AML-193 (cell line): ENCODE data around the gene TRABD2B.
"Not testable (repeated sequence)": the region's sequence is repeated elsewhere in the genome, so short reads cannot be mapped to it uniquely, and the experiment has no call there.

Source experiments
- DNase-seq, 2 experiments: peaks; one replicate each; lab custom pipeline; 2025; lab: John Stamatoyannopoulos, UW

TRABD2B gene

DNA sequence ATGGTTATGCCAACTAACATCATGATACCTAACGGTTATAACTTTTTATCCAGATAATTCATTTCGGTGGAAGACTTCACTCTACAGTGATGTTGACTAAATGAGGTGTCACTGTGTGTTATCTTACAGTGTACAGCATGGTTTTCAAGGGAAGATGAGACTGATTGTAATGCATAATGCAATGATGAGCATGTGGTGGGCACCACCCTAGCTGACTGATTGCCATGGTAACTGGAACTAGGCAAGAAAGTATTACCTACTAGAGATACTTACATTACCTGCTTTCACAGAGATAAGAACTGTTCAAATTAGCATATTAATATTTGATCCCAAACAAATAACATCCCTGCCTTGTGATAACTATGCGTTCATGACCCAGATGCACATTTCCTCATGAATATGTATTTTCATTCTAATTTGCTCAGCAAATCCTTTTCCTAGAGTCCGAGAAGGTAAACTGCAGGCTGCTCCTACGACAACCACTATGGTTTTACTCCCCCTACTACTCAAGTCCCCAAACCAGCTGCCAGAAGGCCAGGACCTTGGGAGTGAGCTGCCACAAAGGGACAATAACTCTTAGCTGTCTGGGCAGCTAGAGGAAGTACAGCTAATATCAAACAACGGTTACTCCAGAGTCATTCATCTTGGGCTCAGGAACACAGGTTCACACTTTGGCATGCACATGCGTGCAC lies 29.2 kb downstream of the TRABD2B start:
- no peak for DNase-seq

DNA sequence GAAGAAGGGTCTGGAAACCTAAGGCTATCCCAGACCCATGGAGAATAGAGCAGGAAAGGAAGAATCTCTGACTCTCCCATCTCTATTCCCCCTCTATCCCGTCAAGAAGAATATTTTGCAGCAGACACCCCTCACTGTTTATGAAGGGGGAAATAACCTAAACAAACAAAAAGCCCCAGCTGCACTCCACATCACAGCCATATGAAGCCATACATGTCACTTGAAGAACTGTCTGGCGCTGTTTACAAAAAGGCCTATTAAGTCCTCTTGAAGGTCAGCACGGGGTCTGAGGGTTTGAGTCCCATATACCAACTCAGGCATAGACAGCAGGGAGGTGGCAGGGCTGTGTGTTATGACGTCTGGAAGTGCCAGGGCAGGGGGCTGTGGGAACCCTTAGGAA lies 31.4 kb downstream of the TRABD2B start:
- no peak for DNase-seq

DNA sequence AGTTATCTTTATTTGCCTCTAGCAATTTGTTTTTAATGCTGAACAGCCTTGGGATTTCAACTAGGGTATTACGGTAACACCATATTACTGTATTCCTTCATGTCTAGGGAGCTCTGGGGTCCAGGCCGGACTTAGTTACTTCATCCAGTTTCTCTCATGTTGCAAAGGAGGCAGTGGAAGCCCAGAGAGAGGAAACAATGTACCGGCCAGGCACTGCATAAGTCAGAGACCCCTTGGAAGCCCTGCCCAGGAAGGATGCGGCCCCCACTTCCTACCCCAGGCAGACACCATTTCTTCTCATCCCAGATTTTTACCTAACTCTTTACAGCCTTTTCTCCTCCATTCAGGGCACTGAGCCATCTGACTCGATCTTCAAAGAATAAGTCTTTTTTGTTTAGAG lies 32.5 kb downstream of the TRABD2B start:
- DNase-seq: no peak

DNA sequence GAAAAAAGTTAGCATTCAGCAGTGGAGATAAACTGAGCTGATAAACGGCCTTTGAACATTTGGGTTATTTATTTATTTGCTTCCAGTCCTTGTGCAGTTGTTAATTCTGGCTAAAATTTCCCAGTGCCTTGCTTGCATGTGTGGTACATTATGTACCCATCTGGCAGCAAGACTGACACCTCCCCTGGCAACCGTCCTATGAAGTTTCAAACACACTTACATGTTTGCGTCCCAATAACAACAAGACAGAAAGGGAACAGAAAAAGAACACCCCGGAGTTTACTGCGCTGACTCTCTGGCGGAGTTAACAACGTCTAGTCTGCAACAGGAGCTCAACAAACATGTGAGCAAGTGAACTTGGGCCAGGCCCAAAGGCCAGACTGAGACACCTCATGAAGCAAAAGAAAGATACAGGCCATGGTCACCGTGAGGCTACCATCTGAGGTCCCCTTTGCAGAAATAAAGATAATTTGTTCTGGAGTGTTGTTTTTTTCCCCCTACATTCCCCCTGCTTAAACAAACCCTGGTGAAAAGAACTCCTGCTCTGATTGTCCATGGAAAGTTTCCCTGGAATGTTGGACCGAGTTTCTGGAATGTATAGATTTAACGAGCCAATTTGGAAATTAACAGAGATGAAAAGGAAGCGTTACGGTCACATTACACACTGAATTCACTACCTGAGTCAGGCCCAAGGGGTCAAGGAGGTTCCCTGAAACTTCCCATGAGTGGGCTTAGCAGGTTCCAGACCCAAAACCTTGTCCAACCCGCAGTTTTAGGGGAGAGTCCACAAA lies 33.4 kb downstream of the TRABD2B start:
- no peak for DNase-seq

DNA sequence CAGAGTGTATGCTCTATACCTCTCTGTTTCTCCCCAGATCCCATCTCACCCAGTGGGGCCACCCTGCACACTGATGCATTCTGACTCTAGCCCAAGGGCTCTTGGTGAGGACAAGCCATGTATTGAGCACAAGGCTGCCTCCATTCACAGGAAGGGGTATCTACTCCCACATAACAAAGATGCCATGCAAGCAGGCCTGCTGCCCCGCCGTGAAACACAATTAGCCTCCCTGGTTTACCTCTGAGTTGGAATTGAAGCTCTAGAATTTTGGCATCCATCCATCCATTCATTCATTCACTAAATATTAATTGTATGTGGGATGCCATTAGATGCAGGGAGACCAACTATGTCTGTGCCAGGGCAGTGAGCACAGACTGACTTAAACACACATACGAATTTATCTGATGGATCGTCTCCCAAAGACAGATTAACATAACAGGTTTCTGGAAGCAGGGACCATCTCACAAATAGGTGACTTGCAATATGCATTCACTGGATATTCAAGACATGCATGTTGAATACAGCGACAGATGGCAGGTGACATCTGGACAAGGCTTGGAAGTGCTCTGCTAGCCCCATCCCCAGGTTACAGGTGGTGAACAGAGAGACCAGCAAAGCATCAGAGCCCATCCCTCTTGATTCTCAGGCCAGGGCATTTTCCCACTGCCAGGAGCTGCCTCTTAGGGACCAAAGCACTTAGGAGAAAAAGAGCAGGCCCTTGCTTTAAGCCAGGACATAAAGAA lies 34.3 kb downstream of the TRABD2B start:
- DNase-seq: no peak

DNA sequence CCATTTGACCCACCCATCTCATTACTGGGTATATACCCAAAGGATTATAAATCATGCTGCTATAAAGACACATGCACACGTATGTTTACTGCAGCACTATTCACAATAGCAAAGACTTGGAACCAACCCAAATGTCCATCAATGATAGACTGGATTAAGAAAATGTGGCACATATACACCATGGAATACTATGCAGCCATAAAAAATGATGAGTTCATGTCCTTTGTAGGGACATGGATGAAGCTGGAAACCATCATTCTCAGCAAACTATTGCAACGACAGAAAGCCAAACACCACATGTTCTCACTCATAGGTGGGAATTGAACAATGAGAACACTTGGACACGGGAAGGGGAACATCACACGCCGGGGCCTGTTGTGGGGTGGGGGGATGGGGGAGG lies 35.4 kb downstream of the TRABD2B start:
- not testable (repeated sequence) for DNase-seq

DNA sequence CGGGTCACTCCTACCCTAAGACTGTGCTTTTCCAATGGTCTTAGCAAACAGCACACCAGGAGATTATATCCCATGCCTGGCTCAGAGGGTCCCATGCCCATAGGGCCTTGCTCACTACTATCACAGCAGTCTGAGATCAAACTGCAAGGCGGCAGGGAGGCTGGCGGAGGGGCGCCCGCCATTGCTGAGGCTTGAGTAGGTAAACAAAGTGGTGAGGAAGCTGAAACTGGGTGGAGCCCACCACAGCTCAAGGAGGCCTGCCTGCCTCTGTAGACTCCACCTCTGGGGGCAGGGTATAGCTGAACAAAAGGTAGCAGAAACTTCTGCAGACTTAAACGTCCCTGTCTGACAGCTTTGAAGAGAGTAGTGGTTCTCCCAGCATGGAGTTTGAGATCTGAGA lies 40.7 kb downstream of the TRABD2B start:
- not testable (repeated sequence) for DNase-seq

DNA sequence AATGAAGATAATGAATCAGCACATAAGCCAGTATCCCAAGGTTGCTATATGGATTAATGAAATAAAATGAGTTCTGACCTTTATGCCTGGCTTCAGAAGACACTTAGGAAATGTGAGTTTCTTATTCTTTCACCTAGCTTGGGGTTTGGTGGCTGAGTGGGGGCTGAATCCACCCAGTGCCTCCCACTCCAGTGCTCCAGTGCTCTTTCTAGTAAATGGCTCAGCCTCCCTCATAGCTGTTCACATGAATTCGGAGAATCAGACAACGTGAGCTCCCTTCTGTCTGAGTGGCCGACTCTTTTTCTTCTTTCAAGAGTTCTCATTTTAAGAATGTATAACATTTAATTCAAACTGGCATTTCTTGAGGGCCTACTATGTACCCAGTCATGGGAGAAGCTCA lies 43.5 kb downstream of the TRABD2B start:
- no peak for DNase-seq

DNA sequence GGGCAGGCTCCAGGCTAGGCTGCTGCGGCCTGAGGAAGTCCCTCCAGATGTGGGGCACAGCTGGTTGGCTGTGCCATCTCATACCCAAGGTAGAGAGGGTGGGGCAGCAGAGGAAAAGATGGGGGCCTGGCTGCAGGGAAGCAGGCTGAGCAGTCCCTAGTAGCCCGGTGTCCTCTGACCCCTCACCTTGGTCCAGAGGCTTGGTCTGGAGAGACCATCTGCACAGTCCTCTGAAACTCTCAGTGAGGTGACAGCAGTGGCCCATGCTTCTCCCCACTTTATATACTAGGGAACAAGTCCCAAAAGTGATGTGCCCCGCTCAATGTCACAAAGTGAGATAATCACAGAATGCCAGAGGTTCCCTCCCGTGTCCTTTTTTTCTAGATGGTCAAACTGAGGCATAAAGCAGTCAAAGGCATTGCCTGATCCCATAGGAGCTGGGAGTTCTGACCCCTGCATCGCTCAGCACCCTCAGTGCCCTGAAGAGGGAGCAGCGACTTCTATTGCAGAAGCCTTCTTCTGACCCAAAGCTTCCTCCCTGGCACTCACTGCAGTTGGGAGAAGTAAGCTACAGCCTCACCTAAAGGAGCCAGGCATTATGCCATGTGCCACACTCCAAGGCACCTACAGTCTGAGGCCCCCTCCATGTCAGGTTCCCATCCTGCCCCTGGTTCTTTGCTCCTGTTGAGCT lies 45.5 kb downstream of the TRABD2B start:
- no peak for DNase-seq

DNA sequence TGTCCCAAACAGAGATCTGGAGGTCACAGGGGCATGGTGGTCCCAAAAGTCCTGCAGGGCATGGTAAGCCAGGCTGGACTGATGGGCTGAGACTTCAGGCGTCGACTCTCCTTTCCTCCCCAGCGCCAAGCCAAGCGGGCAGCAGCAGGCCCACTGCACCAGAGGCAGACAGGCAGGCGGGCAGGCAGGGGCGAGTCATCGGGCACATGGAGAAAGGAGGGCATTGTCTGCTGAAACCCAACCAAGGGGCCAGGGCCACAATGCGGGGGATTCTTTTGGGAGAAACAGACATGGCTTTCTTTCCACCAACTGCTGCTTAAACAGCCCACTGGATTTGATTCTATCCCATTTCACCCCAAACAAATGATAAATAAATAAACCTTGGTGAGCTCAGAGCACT lies 46.2 kb downstream of the TRABD2B start:
- no peak for DNase-seq

DNA sequence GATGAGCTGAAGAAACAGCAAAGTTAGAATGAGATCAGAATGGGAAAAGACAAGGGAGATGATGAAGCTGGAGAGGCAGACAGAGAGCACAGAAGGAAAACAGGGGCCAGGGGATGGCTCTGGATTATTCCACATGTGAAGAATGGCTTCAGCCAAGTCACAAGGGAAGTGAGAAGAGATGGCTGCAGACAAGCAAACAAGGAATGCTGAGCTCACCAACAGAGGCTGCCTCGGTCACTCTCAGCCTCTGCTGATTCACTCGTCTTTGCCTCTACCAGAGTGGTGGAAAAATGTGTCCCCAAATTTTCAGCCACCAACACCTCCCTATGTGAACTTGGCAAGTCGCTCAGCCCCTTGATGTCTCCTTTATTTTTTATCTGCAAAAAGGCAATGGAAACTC lies 46.7 kb downstream of the TRABD2B start:
- DNase-seq: no peak

DNA sequence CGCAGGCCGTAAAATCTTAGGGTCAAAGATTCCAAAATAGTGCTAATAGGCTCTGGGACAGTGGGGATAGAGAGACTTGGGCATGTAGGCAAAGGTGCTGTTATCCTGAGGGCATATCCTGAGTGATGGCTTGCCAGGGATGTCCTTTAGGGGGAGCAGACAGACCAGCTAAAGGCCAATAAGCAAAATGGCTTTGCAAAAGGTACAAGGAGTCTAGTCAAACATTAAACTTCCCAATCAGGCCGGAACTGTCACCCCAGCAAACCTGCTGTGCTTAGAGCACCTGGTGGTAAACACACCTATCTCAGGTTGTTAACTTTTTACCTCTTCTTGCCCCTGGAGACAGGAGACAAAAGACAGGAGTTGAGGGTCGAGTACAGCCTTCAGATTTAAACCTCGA lies 49.1 kb downstream of the TRABD2B start:
- DNase-seq: no peak

DNA sequence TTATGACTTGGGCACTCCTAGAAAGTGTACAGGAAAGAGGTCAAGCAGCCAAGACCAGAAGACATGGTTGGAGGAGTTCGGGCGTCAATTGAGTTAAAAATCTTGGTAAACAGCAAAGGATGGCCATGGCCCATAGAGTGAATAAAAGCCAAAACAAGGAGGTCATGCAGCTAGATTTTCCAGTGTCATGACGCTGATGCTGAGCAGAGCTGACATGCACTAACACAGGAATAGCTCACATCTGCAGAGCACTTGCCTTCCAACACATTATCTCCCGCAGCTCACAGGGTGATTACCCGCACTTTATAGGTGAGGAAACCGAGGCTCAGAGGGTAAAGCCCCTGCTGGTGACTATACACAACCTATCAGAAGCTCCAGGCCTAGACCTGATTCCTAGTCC lies 49.7 kb downstream of the TRABD2B start:
- no peak for DNase-seq

DNA sequence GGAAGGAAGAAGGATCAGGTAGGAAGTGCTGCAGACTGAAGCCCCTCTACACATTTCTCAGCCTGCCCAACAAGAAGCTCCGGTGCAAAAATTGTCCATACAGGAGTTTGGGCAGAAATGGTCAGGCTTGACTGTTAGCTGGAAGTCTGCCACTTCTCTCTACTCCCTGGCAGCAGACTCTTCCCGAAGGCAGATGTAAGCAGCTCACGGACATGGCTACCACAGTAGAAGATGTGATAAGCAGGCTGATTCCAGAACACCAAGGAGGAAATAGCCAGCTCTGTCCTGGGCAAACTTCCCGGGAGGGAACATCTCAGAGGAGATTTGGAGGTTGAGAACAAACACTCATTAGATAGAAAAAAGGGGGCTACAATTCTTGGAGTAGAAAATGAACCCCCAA lies 52.6 kb downstream of the TRABD2B start:
- DNase-seq: no peak

DNA sequence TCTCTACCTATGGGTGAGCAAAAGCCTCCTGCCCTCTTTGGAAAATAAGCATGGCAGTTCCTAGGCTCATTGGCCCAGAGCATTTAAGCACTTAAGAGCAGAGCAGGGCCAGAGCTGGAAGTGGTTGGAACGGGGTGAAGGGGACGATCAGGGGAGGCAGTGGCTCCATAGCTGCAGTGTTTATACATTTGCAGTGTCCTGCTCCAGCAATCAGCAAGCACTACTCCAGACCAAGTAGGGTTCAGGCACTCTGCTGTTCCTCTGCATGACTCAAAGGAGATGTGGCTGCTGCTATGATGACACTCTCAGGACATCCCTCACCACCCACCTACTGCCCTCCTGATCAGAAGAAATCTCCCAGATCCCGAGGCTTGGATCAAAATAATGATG lies 55.0 kb downstream of the TRABD2B start:
- no peak for DNase-seq

DNA sequence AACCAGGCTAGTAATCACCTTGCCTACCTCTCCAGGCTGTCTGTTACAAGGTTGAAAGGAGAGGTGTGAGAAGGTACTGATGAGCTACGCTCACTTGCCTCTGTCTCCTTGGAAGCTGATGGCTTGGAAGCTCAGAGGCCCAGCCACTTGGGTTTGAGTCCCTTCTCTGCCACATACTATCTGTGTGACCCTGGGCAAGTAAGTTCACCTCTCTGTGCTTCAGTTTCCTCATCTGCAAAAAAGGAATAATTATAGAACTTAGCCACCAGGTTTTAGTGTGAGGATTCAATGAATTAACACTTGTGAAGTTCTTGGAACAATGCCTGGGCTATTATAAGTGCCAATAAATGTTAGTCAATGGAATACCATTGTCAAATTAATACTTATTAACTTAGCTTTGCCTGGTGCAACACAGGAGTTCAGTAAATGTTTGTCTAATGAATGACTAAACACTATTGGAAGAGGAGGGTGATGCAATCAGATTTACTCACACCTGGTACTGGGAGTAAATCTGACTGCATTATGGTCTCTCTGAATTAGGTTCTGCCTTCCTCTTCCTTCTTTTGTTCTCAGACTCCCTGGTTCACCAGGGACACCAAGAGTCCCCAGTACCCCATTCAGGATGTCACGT lies 55.5 kb downstream of the TRABD2B start:
- no peak for DNase-seq

DNA sequence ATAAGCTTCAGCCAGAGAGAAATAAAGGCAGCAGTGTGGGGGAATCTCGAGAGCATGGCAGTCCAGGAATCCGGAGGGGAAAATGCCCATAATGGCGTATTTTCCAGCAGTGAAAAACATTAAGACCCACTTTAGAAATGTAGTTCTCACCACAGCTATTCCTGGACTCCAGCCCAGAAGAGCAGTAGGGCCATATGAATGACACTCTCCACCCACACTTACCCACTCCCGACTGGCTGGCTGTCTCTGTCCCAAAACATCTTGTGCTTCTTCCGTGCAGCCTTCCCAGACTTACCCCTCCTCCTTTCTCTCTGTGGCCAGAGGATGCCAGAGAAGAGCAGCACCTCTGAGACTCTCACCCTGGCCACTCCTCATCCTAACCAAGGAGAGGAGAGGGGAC lies 56.4 kb downstream of the TRABD2B start:
- no peak for DNase-seq

DNA sequence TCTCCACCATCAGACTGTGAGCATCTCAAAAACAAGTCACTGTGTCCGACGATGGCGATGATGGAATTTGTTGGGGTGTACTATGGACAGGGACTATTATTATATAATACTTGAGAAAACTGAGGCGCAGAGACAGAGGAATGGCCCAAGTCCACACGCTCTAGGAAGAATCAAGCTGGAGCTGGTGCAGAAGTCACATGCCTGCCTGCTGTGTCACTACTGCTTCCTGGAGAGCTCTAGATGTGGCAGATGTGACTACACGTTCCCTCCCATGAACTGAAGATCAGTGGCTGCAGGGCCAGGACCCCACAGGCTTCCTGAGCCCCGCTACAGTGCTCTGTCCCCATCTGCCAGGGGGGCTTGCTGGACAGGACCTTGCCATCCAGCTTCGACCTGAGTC lies 56.9 kb downstream of the TRABD2B start:
- DNase-seq: no peak

DNA sequence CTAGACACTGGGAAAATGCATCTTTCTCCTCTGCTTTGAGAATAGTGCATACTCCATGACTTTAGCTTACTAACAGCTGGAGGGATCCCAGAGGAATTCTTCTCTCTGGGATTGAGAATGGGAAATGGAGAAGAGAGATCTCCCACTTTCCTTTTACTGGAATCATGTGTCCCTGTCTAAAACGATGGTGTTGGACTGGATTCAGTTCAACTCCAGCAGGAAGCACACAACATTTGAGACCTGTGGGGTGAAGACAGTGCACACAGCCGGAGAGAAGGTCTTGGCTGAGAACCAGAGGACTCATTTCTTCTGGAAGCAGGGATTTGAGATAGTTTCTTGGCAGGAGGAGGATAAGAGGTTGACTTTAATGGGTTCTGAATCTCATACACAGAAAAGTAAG lies 58.7 kb downstream of the TRABD2B start:
- no peak for DNase-seq

DNA sequence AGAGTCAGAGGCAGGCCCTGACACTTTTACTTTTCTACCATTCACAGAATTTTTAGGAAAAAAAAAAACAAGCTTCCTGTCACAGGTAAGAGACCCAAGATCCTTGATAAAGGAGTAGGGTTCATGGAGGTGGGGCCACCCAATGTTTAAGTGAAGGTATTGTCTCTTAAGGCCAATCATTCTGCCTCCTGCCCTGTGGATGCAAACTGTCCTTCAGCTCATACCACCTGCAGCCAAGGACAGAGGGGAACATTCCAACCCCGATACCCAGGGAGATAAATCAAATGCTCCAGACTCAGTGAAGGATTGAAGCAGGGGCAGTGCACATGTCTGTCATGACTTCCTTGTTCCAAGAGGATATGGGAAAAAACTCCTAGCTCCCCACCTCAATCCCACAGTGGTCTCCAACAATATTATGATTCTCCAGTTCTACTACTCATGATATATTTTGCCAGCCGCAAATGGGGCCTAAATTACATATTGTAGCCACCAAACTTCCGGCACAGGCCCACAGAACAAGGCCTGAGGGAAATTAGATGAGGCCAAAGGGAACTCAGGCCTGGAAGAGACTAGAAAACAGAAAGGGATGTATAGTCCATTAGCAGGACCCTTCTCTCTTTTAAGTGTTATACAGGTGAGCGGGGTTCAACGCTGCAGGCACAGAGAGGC lies 59.5 kb downstream of the TRABD2B start:
- no peak for DNase-seq

DNA sequence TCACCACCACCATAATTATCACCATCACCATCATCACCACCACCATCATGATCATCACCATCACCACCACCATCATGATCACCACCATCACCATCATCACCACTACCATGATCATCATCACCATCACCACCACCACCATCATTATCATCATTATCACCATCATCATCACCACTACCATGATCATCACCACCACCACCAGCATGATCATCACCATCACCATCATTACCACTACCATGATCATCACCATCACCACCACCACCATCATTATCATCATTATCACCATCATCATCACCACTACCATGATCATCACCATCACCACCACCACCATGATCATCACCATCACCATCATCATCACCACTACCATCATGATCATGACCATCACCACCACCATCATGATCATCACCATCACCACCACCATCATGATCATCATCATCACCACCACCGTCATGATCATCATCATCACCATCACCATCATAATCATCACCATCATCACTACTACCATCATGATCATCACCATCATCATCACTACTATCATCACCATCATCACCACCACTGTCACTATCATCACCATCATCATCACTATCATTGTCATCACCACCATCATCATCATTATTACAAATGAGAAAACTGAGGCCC lies 60.2 kb downstream of the TRABD2B start:
- no peak for DNase-seq
